H9 (cell line): ENCODE measurements around the gene KIAA1328. TPM values are rescaled to one million over a fixed set of nuclear protein-coding genes. Genes with fewer than 3 reads are reported as not detected.

Experiments used
- DNase-seq: peaks from one replicate; pipeline ENCODE4 v3.0.0-alpha.2; 2017
- H2AFZ ChIP-seq: one replicate; pipeline ENCODE4 v1.6.1; 2013; ENCODE audit warnings: mild to moderate bottlenecking, low read length, control low read depth, moderate library complexity
- H2AK5ac ChIP-seq: 2 replicates; pipeline ENCODE4 v1.6.1; 2013; ENCODE audit warnings: low read length, control low read depth, mixed read lengths; ENCODE audit not compliant: insufficient read length
- H2BK120ac ChIP-seq: one replicate; pipeline ENCODE4 v1.6.1; 2013; ENCODE audit warnings: low read depth, mild to moderate bottlenecking, low read length, control low read depth, inconsistent platforms; ENCODE audit not compliant: poor library complexity, severe bottlenecking
- H2BK12ac ChIP-seq: 2 replicates; pipeline ENCODE4 v1.6.1; 2013; ENCODE audit warnings: low read length, control low read depth, mixed read lengths, low read depth; ENCODE audit not compliant: insufficient read length
- H2BK15ac ChIP-seq: 2 replicates; pipeline ENCODE4 v1.6.1; 2013; ENCODE audit warnings: low read depth, low read length, control low read depth
- H2BK20ac ChIP-seq: one replicate; pipeline ENCODE4 v1.6.1; 2013; ENCODE audit warnings: low read depth, mild to moderate bottlenecking, low read length, control low read depth, inconsistent platforms; ENCODE audit not compliant: poor library complexity, severe bottlenecking
- H2BK5ac ChIP-seq: 2 replicates; pipeline ENCODE4 v1.6.1; 2013; ENCODE audit warnings: low read length, control low read depth, mixed read lengths; ENCODE audit not compliant: insufficient read length
- H3K14ac ChIP-seq: 2 replicates; pipeline ENCODE4 v1.6.1; 2013; ENCODE audit warnings: low read length, control low read depth; ENCODE audit not compliant: insufficient read depth
- H3K18ac ChIP-seq: 2 replicates; pipeline ENCODE4 v1.6.1; 2013; ENCODE audit warnings: low read depth, mild to moderate bottlenecking, mixed read lengths, low read length, control low read depth; ENCODE audit not compliant: insufficient read length
- H3K23ac ChIP-seq: 2 replicates; pipeline ENCODE4 v1.6.1; 2013; ENCODE audit warnings: low read length, control low read depth, mixed read lengths, low read depth; ENCODE audit not compliant: insufficient read length
- H3K23me2 ChIP-seq: 2 replicates; pipeline ENCODE4 v1.6.1; 2013; ENCODE audit warnings: low read depth, mild to moderate bottlenecking, mixed read lengths, low read length, control low read depth; ENCODE audit not compliant: insufficient read length, poor library complexity, severe bottlenecking
- H3K27ac ChIP-seq: 2 replicates; pipeline ENCODE4 v1.5.1; 2013; ENCODE audit warnings: low read length, control low read depth, mixed read lengths, low read depth; ENCODE audit not compliant: insufficient read length
- H3K27me3 ChIP-seq: 2 replicates; pipeline ENCODE4 v1.6.1; 2013; ENCODE audit warnings: low read length, control low read depth, inconsistent platforms; ENCODE audit not compliant: insufficient read depth
- H3K4ac ChIP-seq: 2 replicates; pipeline ENCODE4 v1.6.1; 2013; ENCODE audit warnings: low read depth, mild to moderate bottlenecking, control low read depth, inconsistent platforms, low read length, moderate library complexity
- H3K4me1 ChIP-seq: 2 replicates; pipeline ENCODE4 v1.6.1; 2013; ENCODE audit warnings: low read length, control low read depth, inconsistent platforms; ENCODE audit not compliant: insufficient read depth
- H3K4me2 ChIP-seq: 2 replicates; pipeline ENCODE4 v1.6.1; 2013; ENCODE audit warnings: low read length, control low read depth, mixed read lengths; ENCODE audit not compliant: insufficient read length, insufficient read depth
- H3K56ac ChIP-seq: 2 replicates; pipeline ENCODE4 v1.6.1; 2013; ENCODE audit warnings: low read depth, mild to moderate bottlenecking, mixed read lengths, low read length, control low read depth; ENCODE audit not compliant: insufficient read length
- H3K79me1 ChIP-seq: 2 replicates; pipeline ENCODE4 v1.6.1; 2013; ENCODE audit warnings: low read depth, mild to moderate bottlenecking, moderate library complexity, low read length, control low read depth, inconsistent platforms; ENCODE audit not compliant: insufficient read depth, poor library complexity, severe bottlenecking
- H3K79me2 ChIP-seq: 2 replicates; pipeline ENCODE4 v1.6.1; 2013; ENCODE audit warnings: low read length, control low read depth, inconsistent platforms; ENCODE audit not compliant: insufficient read depth
- H3K9ac ChIP-seq: 2 replicates; pipeline ENCODE4 v1.6.1; 2013; ENCODE audit warnings: low read length, control low read depth, mixed read lengths; ENCODE audit not compliant: insufficient read length; ENCODE audit errors: extremely low read depth
- H3K9me3 ChIP-seq: one replicate; pipeline ENCODE4 v1.6.1; 2013; ENCODE audit warnings: low read depth, low read length, inconsistent platforms; ENCODE audit not compliant: control insufficient read depth
- H3T11ph ChIP-seq: one replicate; pipeline ENCODE4 v1.6.1; 2013; ENCODE audit warnings: mild to moderate bottlenecking, low read length, control low read depth, inconsistent platforms
- H4K20me1 ChIP-seq: one replicate; pipeline ENCODE4 v1.6.1; 2013; ENCODE audit not compliant: control insufficient read depth, insufficient read length, insufficient read depth
- H4K5ac ChIP-seq: 2 replicates; pipeline ENCODE4 v1.6.1; 2013; ENCODE audit warnings: low read depth, mild to moderate bottlenecking, mixed read lengths, low read length, control low read depth; ENCODE audit not compliant: insufficient read length
- H4K8ac ChIP-seq: replicated peaks from 2 replicates; pipeline ENCODE4 v1.6.1; 2013; ENCODE audit warnings: low read length, control low read depth, mixed read lengths, low read depth; ENCODE audit not compliant: insufficient read length
- H4K91ac ChIP-seq: 2 replicates; pipeline ENCODE4 v1.6.1; 2013; ENCODE audit warnings: low read depth, mild to moderate bottlenecking, moderate library complexity, mixed read lengths, low read length, control low read depth; ENCODE audit not compliant: insufficient read length
- H3K27ac Mint-ChIP-seq, 3 experiments: 2 replicates in 2 of 3; 3 replicates in 1 of 3; pipeline ENCODE4 v1.8.0; 2020 to 2021; ENCODE audit warnings: mixed read lengths in 3 of 3, mild to moderate bottlenecking in 1 of 3, moderate library complexity in 1 of 3
- H3K27me3 Mint-ChIP-seq: 2 replicates; pipeline ENCODE4 v1.8.0; 2021; ENCODE audit warnings: low read depth, mild to moderate bottlenecking, moderate library complexity, mixed read lengths
- H3K36me3 Mint-ChIP-seq, 3 experiments: 2 replicates in 2 of 3; 3 replicates in 1 of 3; pipeline ENCODE4 v1.8.0; 2020 to 2021; ENCODE audit warnings: low read depth in 3 of 3, mixed read lengths in 3 of 3; ENCODE audit not compliant: insufficient read depth in 1 of 3
- H3K4me1 Mint-ChIP-seq, 2 experiments: 2 replicates each; pipeline ENCODE4 v1.8.0; 2020; ENCODE audit warnings: mixed read lengths in 2 of 2
- H3K4me3 Mint-ChIP-seq, 2 experiments: 2 replicates in 1 of 2; 3 replicates in 1 of 2; pipeline ENCODE4 v1.8.0; 2020 to 2021; ENCODE audit warnings: mild to moderate bottlenecking in 2 of 2, mixed read lengths in 2 of 2, moderate library complexity in 1 of 2
- H3K9me3 Mint-ChIP-seq, 2 experiments: 2 replicates in 1 of 2; 3 replicates in 1 of 2; pipeline ENCODE4 v1.8.0; 2020; ENCODE audit warnings: mild to moderate bottlenecking in 2 of 2, mixed read lengths in 2 of 2, moderate library complexity in 1 of 2
- WGBS: extraction: QIAGEN DNeasy Blood & Tissue Kit; methylation state at CpG from one replicate; pipeline ENCODE4 v1.1.7; 2013; ENCODE audit warnings: missing lambda C conversion rate, low lambda C conversion rate, mixed read lengths; ENCODE audit not compliant: insufficient read length; ENCODE audit errors: extremely low coverage; 5-methylcytosine and 5-hydroxymethylcytosine counted together
- total RNA-seq: library from RNA; stranded (reverse); gene quantifications from 2 replicates; pipeline ENCODE4 v1.2.1, GENCODE V29; 2021
- TF ChIP-seq, protein P1 (sequence below): fragments of 200-600 bp; sonication (generic); conservative IDR thresholded peaks from 3 replicates; pipeline ENCODE4 v1.8.0; 2021; ENCODE audit warnings: antibody characterized with exemption, mild to moderate bottlenecking

Gene KIAA1328
- total RNA-seq, 1 experiment from 2014 or later = 4.9 TPM

DNA sequence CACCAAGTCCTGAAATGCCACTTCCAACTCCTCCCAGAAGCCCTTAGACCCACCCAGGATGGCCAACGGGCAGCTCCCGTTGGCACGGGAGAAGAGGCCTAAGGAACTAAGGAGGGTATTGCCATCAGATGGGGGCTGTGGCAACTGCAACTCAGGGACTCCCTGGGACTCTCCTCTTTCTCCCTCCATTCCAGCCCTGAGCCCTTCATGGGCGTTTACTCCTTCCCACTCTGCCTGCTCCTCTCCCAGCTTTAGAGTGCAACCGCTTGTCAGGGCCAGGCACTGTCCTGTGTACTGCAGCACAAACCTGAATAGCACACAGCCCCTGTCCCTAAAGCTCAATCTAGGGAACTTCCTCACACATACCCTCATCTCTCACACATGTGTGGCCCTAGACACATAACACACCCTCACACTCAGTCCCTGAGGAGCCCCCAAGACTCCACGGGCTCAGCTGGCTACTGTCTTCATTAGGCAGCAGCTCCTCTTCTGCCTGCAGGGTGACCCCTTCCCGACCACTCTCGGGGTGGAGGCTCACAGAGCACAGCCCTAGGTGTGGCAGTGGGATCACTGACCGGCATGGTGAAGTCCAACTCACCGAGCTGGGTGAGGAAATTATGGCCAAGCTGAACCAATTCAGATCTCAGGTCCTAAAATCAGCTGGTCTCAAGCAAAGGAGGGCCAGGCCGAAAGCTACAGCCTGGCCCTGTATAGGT is 420.4 kb downstream of the KIAA1328 start:
- Mint-ChIP-seq H3K27me3 (peaks cover 32% of the 10 kb centered on the region), H3K27ac (peak overlapping the region in 1 of 3 experiments; percentile 53; a peak in 1 of 7 replicates), H3K4me1 (peaks cover 24 to 39% of the 10 kb centered on the region in 2 experiments), H3K4me3 (no peak overlapping the region; a peak in 1 of 5 replicates), H3K36me3 (peaks cover 0 to 2% (median 0%) of the 10 kb centered on the region in 3 experiments; a peak in 1 of 7 replicates), H3K9me3 (0 out of 5 replicates have a peak, but pooled peaks cover 0 to 2% of the 10 kb centered on the region in 2 experiments)
- H2BK120ac ChIP-seq = no peak overlapping the region
- peaks cover 7% of the 10 kb centered on the region for H3K23me2 ChIP-seq
- no peak overlapping the region for H3K56ac ChIP-seq
- H3K79me1 ChIP-seq = no peaks in the 10 kb centered on the region
- no peak for DNase-seq
- no peak overlapping the region for H3K27ac ChIP-seq
- no peaks in the 10 kb centered on the region for H3K79me2 ChIP-seq
- H3K9ac ChIP-seq = no peak overlapping the region
- no peak overlapping the region for H2BK12ac ChIP-seq
- H3K4me1 ChIP-seq = peaks cover 11% of the 10 kb centered on the region
- no peak overlapping the region for H3K23ac ChIP-seq
- H3T11ph ChIP-seq = no peak overlapping the region
- H3K18ac ChIP-seq = no peak overlapping the region
- H3K14ac ChIP-seq = no peak overlapping the region
- no peaks in the 10 kb centered on the region for H4K20me1 ChIP-seq
- H2BK20ac ChIP-seq = no peak overlapping the region
- H2AK5ac ChIP-seq = no peak overlapping the region
- TF ChIP-seq, protein P1, sequence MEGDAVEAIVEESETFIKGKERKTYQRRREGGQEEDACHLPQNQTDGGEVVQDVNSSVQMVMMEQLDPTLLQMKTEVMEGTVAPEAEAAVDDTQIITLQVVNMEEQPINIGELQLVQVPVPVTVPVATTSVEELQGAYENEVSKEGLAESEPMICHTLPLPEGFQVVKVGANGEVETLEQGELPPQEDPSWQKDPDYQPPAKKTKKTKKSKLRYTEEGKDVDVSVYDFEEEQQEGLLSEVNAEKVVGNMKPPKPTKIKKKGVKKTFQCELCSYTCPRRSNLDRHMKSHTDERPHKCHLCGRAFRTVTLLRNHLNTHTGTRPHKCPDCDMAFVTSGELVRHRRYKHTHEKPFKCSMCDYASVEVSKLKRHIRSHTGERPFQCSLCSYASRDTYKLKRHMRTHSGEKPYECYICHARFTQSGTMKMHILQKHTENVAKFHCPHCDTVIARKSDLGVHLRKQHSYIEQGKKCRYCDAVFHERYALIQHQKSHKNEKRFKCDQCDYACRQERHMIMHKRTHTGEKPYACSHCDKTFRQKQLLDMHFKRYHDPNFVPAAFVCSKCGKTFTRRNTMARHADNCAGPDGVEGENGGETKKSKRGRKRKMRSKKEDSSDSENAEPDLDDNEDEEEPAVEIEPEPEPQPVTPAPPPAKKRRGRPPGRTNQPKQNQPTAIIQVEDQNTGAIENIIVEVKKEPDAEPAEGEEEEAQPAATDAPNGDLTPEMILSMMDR = no peak
- no peak overlapping the region for H4K91ac ChIP-seq
- no peaks in the 10 kb centered on the region for H3K9me3 ChIP-seq
- H2BK5ac ChIP-seq = no peak overlapping the region
- H3K4me2 ChIP-seq = no peak overlapping the region
- no peak overlapping the region for H4K5ac ChIP-seq
- H3K4ac ChIP-seq = no peak overlapping the region
- WGBS = no CpG with 5 or more reads among the region's 11 CpGs
- H2AFZ ChIP-seq = no peak overlapping the region
- H4K8ac ChIP-seq = no peak overlapping the region
- no peak overlapping the region for H2BK15ac ChIP-seq
- peaks cover 6% of the 10 kb centered on the region; the same call in 1 of the 2 replicates for H3K27me3 ChIP-seq
